NCI-H345 treated with DMSO at 0.1 percent for 48 hours (cell line): Measurements from ENCODE around the gene IFI44.

Experiments used
- DNase-seq: peaks from one replicate; lab custom pipeline; 2025; ENCODE audit not compliant: unreplicated experiment; lab: John Stamatoyannopoulos, UW

IFI44 gene

GRCh38 chr1:78702426-78702825 is 52.8 kb downstream of the IFI44 start:
- no peak for DNase-seq

- no peak for DNase-seq
These were observed 54.2 kb downstream of the IFI44 start for GRCh38 chr1:78703806-78704205.

- no peak for DNase-seq
These were observed 62.9 kb downstream of the IFI44 start for GRCh38 chr1:78712467-78713051.

GRCh38 chr1:78713297-78713696 is 63.7 kb downstream of the IFI44 start:
- DNase-seq: no peak
